ENCODE results near the gene FBXW8.

- TF ChIP-seq POLR2A (IDR thresholded peaks at IDR 0.05; ENCODE audit: low read depth, low read length) (no peak), CTCF (IDR thresholded peaks at IDR 0.05; ENCODE audit: extremely low read depth in 1 of 2, insufficient read depth in 1 of 2, low read depth in 1 of 2, low read length in 2 of 2) (no peak), EZH2 (IDR thresholded peaks at IDR 0.05; ENCODE audit: borderline replicate concordance, low read depth, low read length, severe bottlenecking) (no peak), MAX (IDR thresholded peaks at IDR 0.05; ENCODE audit: insufficient read depth, insufficient read length) (no peak), POLR2AphosphoS5 (IDR thresholded peaks at IDR 0.05; ENCODE audit: insufficient read depth, low read depth, low read length) (no peak)
These were observed 488 bp upstream of the FBXW8 start for GRCh38 chr12:116910280-116910644.

Data from endothelial cell of umbilical vein (primary cell).